Thyroid gland (tissue), 4 donors: ENCODE measurements around the gene DOCK1.

Source experiments
- CTCF ChIP-seq, 6 experiments: fragments of 200-600 bp in 3 of 6; fragments of 450-650 bp in 3 of 6; sonication (generic) in 3 of 6; IDR thresholded peaks; one replicate each; pipeline ENCODE4 v1.5.1; 2016 to 2019; ENCODE audit warnings: antibody characterized with exemption in 6 of 6, mild to moderate bottlenecking in 2 of 6, inconsistent platforms in 1 of 6, moderate library complexity in 1 of 6
- POLR2A ChIP-seq, 2 donors: fragments of 450-650 bp; IDR thresholded peaks; one replicate each; pipeline ENCODE4 v1.6.1; 2017; ENCODE audit warnings: antibody characterized with exemption in 2 of 2, mild to moderate bottlenecking in 2 of 2, moderate library complexity in 1 of 2

GRCh38 chr10:126924915-126925300 lies 19.7 kb downstream of the DOCK1 start:
- TF ChIP-seq POLR2A (IDR thresholded peaks at IDR 0.05), result no peak
- no peak for TF ChIP-seq CTCF (IDR thresholded peaks at IDR 0.05)
